Ovary (tissue), 9 donors: ENCODE data around the gene ZNF821. TPM values are rescaled to one million over a fixed set of nuclear protein-coding genes. Genes with fewer than 3 reads are reported as not detected.
"Not testable (repeated sequence)": the region's sequence is repeated elsewhere in the genome, so short reads cannot be mapped to it uniquely, and the experiment has no call there.

Experiments used
- DNase-seq, 5 donors: peaks; one replicate each; pipeline ENCODE4 v3.0.0-alpha.2; 2019 to 2020
- H3K27ac ChIP-seq, 2 donors: fragments of 200-600 bp; one replicate each; pipeline versions ENCODE4 v1.5.1 to v1.8.0; 2019 to 2022
- H3K27me3 ChIP-seq: fragments of 200-600 bp; one replicate; pipeline ENCODE4 v1.8.0; 2022
- H3K36me3 ChIP-seq: fragments of 200-600 bp; sonication (generic); one replicate; pipeline ENCODE4 v1.5.1; 2019
- H3K4me1 ChIP-seq: one replicate; pipeline ENCODE4 v1.8.1; 2013; ENCODE audit warnings: mild to moderate bottlenecking, moderate library complexity; ENCODE audit not compliant: insufficient read depth
- H3K4me3 ChIP-seq: fragments of 200-600 bp; sonication (generic); one replicate; pipeline ENCODE4 v1.5.1; 2017
- H3K9me3 ChIP-seq, 2 donors: fragments of 200-600 bp in 1 of 2; sonication (generic) in 1 of 2; one replicate each; pipeline versions ENCODE4 v1.5.1 to v1.8.1; 2013 to 2019; ENCODE audit warnings: mild to moderate bottlenecking in 1 of 2, moderate library complexity in 1 of 2
- CTCF ChIP-seq, 3 donors: fragments of 450-650 bp in 2 of 3; fragments of 200-600 bp in 1 of 3; IDR thresholded peaks; one replicate each; pipeline versions ENCODE4 v1.5.1 to v1.8.0; 2016 to 2022; ENCODE audit warnings: antibody characterized with exemption in 3 of 3, mild to moderate bottlenecking in 1 of 3
- EP300 ChIP-seq: sonication (generic); formaldehyde crosslinking; IDR thresholded peaks from one replicate; pipeline ENCODE4 v1.6.1; 2017; ENCODE audit warnings: antibody characterized with exemption
- POLR2A ChIP-seq: fragments of 450-650 bp; IDR thresholded peaks from one replicate; pipeline ENCODE4 v1.6.1; 2017; ENCODE audit warnings: antibody characterized with exemption, mild to moderate bottlenecking, moderate library complexity
- WGBS, 3 donors: extraction: QIAGEN DNeasy Blood & Tissue Kit in 1 of 3; methylation state at CpG; one replicate each; pipeline versions ENCODE4 v1.1.5 to v1.1.7; 2013 to 2017; 5-methylcytosine and 5-hydroxymethylcytosine counted together
- intact Hi-C, 4 donors: fragments of 100-400 bp; cut with DNase I; formaldehyde crosslinking; loops; one replicate each; pipeline versions ENCODE4 v1.11.0 to v1.15.1; 2022 to 2023
- polyA plus RNA-seq, 2 donors: library from polyadenylated mRNA; stranded (reverse); fragments of 200-250 nt in 1 of 2; fragments of 350-450 nt in 1 of 2; fragmentation: Illumina TruSeq in 1 of 2; extraction: RNeasy Lipid Tissue Mini Kit (QIAGEN cat#74804) in 1 of 2; gene quantifications; one replicate each; pipeline ENCODE4 v1.2.3, GENCODE V29; 2013 to 2014
- total RNA-seq, 7 donors: library from RNA; depleted of rRNA in 2 of 7; stranded (reverse); fragments of >200 nt in 2 of 7; fragmentation: NEBNext Ultra II Directional in 3 of 7; extraction: Animal tissue kit (Norgen Biotek cat#: 25700) in 3 of 7; gene quantifications; one replicate each; pipeline versions ENCODE4 v1.1.0 to v1.2.4, GENCODE V29; 2016 to 2023
- donor health status: DM: no; HTN: no; CAD: no; lungs with moderate emphysema.
- donor health status: DM: no; HTN: no; CAD: no.
- donor health status: Bipolar disorder and iron deficiency.
- donor health status: DM: yes; HTN: yes; CAD: no.
- donor health status: DM: no; HTN: no; CAD: no.
- donor health status: DM: yes; HTN: yes; CAD: no.

Gene ZNF821
- total and polyA plus RNA-seq, 9 donors = 7.6 to 14.1 (median 11.7) TPM

- no peak for TF ChIP-seq EP300
- no peak for TF ChIP-seq CTCF (IDR thresholded peaks at IDR 0.05)
- TF ChIP-seq POLR2A = no peak
- no peaks in the 10 kb centered on the region for H3K36me3 ChIP-seq
- H3K4me3 ChIP-seq = no peak overlapping the region
- peak in 2 of 5 donors; percentile 13 to 23 for DNase-seq
- H3K9me3 ChIP-seq = no peaks in the 10 kb centered on the region
- 25 to 48% (median 27%) methylated on average over 11 of the region's 11 CpGs for WGBS, 3 donors
- no peaks in the 10 kb centered on the region for H3K27me3 ChIP-seq
- peak overlapping the region in 1 of 2 donors; percentile 12 for H3K27ac ChIP-seq
- H3K4me1 ChIP-seq = peaks cover 21% of the 10 kb centered on the region
- intact Hi-C loops = no loop called here
Observed at GRCh38 chr16:71916397-71916920, 32.5 kb upstream of the ZNF821 start.

DNA sequence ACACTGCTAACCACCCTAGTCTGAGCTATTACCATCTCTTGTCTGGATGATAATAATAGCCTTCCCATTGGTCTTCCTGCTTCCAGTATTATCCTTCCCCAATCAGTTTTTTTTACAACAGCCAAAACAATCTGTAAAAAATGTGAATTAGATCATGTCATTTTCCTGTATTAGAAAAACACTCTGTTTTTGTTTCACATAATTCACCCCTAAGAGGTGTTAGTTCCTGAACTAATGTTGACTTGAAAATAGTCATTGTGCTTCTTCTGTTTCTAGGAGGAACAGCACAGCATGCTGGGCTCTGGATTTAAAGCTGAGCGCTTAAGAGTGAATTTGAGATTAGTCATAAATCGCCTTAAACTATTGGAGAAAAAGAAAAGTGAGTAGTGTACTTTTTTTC, 31.4 kb upstream of the ZNF821 start:
- Histone ChIP-seq H3K27ac (no peak overlapping the region), H3K4me3 (no peak overlapping the region), H3K4me1 (peaks cover 23% of the 10 kb centered on the region), H3K9me3 (no peaks in the 10 kb centered on the region), H3K27me3 (no peaks in the 10 kb centered on the region), H3K36me3 (no peaks in the 10 kb centered on the region)
- intact Hi-C loops = no loop called here
- DNase-seq = no peak
- no peak for TF ChIP-seq POLR2A
- WGBS, 3 donors = 89 to 98% (median 90%) methylated on average over 2 of the region's 2 CpGs

DNA sequence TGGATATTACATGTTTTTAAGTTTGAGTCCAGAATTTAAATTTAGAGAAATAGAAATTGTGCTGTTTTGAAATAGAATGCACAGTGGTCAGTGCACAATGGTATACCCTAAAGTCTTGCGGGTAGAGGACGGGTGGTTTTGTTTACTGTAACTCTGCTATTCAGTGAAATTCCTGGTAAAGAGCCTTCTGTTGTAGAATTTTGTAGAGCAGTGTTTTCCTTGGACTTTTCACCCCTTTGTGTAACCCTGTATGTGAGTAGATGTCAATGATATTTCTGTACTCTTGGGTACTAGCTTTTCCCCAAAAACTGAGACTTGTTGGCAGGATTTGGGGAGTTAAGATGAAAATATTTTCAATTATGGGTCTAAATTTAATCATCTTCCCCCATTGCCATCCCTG, 30.8 kb upstream of the ZNF821 start:
- Histone ChIP-seq H3K4me1 (peaks cover 23% of the 10 kb centered on the region), H3K36me3 (no peaks in the 10 kb centered on the region), H3K9me3 (no peaks in the 10 kb centered on the region), H3K4me3 (no peak overlapping the region), H3K27me3 (no peaks in the 10 kb centered on the region), H3K27ac (no peak overlapping the region)
- no peak for DNase-seq
- 19 to 54% (median 34%) methylated on average over 2 of the region's 2 CpGs for WGBS, 3 donors
- intact Hi-C loops = no loop called here
- TF ChIP-seq CTCF (IDR thresholded peaks at IDR 0.05) (no peak), EP300 (no peak), POLR2A (no peak)

- H3K27ac ChIP-seq = no peak overlapping the region
- intact Hi-C loops = no loop called here
- H3K9me3 ChIP-seq = no peaks in the 10 kb centered on the region
- DNase-seq = no peak
- H3K4me1 ChIP-seq = peaks cover 19% of the 10 kb centered on the region
- no peak for TF ChIP-seq CTCF (IDR thresholded peaks at IDR 0.05)
- no peak for TF ChIP-seq POLR2A
- TF ChIP-seq EP300 = no peak
- no peaks in the 10 kb centered on the region for H3K27me3 ChIP-seq
- no peaks in the 10 kb centered on the region for H3K36me3 ChIP-seq
- 89 to 91% (median 90%) methylated on average over 6 of the region's 6 CpGs for WGBS, 3 donors
- H3K4me3 ChIP-seq = no peak overlapping the region
Observed at GRCh38 chr16:71912534-71913275, 28.7 kb upstream of the ZNF821 start.

DNA sequence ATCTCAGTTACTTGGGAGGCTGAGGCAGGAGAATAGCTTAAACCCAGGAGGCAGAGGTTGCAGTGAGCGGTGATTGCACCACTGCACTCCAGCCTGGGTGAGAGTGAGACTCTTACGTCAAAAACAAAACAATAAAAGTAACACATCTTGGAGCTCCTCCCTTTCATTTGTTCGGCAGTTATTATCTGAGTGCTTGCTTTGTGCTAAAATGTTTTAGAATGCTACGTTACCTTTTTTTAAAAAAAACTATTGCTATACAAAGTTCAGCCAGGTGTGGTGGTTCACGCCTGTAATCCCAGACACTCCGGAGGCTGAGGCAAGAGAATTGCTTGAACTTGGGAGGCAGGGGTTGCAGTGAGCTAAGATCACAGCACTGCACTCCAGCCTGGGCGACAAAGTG, 27.1 kb upstream of the ZNF821 start:
- H3K4me3 ChIP-seq = no peak overlapping the region
- peaks cover 14% of the 10 kb centered on the region for H3K4me1 ChIP-seq
- H3K9me3 ChIP-seq = no peaks in the 10 kb centered on the region
- H3K27me3 ChIP-seq = no peaks in the 10 kb centered on the region
- WGBS, 3 donors = 70 to 88% (median 75%) methylated on average over 7 of the region's 7 CpGs
- intact Hi-C loops = no loop called here
- H3K36me3 ChIP-seq = no peaks in the 10 kb centered on the region
- no peak for DNase-seq
- no peak for TF ChIP-seq POLR2A
- TF ChIP-seq EP300 = no peak
- no peak for TF ChIP-seq CTCF (IDR thresholded peaks at IDR 0.05)
- no peak overlapping the region for H3K27ac ChIP-seq

DNA sequence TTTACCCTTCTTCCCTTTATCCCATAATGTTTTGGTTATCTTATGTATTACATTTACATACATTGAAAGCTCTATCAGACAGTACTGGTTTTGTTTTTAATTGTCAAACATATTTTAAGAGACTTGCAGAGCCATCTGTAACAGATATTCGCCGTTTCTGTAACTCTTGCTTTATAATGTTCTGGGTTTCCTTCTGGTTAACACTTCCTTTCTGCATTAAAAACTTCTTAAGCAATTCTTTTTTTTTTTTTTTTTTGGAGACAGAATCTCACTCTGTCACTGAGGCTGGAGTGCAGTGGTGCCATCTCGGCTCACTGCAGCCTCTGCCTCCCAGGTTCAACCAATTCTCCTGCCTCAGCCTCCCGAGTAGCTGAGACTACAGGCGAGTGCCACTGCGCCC, 21.8 kb upstream of the ZNF821 start:
- H3K4me3 ChIP-seq, DNase-seq, H3K9me3 ChIP-seq, intact Hi-C loops, H3K36me3 ChIP-seq, H3K4me1 ChIP-seq, H3K27ac ChIP-seq, H3K27me3 ChIP-seq: not testable (repeated sequence)
- WGBS, 3 donors = 85 to 93% (median 86%) methylated on average over 6 of the region's 6 CpGs
